ENCODE results near the gene AGAP1. TPM values are rescaled to one million over a fixed set of nuclear protein-coding genes. Genes with fewer than 3 reads are reported as not detected.

AGAP1 gene
- total RNA-seq, 2 donors from 2014 or later, result 28.9 to 33.3 TPM

DNA sequence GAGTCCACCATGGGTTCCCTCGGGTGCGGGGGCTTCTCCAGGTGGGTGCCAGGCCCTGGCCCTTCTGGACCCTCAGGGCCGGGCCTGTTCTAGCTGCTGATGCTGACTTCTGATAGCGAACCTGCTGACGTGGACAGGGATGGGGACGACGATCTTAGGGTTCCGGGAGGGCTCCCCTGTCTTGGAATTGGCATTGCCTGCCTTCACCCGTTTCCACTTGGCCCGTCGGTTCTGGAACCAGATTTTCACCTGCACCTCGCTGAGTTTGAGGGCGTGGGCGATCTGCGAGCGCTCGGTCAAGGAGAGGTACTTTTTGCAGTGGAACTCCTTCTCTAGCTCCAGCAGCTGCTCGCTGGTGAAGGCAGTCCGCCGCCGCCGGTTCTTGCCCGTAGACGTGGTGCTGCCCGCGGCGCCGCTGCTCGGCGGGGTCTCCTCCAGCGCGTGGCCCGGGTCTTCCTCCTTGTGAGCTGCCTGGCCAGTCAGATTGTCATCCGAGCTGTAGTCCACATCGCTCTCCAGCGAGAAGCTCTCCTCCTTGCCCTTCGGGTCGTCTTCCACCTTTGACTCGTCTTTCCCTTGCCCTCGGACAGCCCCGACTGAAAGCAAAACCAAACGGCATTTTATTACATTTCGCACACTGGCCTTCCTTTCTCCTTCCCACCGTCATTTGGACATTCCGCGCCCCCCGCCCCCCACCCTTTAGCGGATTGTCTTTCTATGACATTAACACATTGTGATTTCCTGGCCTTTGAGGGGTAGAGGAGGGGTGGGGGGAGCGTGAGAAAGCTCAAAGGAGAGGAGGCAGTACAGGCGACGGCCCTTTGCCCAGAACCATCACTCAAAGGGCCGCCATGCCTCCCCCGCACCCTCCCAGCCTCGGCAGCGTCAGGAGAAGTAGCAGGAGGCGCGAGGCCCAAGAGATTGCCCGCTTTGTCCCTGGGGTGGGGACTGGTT, 672.3 kb downstream of the AGAP1 start:
- DNase-seq (ENCODE audit: low spot score), result no peak
- intact Hi-C loops (cut with DNase I), result no loop called here

DNA sequence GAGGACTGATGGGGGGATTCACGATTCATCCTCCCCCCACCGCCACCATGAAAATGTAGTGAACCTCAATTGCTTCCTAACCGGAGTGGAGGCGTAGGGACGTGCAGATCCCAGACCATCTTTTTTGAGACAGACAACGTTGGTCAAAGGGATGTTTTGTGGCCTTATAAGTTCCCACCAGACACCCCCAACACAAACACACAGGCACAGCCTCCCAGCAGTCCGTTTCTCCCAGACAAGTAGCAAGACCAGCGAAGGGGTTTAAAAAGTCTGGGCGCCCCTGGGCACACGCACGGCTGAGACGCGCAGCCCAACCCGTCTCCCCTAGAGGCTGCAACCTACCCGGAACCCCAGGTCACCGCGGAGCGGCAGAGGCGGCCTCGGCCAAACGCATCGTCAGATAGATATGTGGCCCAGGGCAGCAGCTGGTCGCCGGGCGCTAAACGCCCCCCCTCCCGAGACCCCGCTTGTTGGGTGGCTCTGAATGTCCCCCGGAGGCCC, 673.0 kb downstream of the AGAP1 start:
- intact Hi-C loops (cut with DNase I), result no loop called here
- DNase-seq (ENCODE audit: low spot score), result no peak

DNA sequence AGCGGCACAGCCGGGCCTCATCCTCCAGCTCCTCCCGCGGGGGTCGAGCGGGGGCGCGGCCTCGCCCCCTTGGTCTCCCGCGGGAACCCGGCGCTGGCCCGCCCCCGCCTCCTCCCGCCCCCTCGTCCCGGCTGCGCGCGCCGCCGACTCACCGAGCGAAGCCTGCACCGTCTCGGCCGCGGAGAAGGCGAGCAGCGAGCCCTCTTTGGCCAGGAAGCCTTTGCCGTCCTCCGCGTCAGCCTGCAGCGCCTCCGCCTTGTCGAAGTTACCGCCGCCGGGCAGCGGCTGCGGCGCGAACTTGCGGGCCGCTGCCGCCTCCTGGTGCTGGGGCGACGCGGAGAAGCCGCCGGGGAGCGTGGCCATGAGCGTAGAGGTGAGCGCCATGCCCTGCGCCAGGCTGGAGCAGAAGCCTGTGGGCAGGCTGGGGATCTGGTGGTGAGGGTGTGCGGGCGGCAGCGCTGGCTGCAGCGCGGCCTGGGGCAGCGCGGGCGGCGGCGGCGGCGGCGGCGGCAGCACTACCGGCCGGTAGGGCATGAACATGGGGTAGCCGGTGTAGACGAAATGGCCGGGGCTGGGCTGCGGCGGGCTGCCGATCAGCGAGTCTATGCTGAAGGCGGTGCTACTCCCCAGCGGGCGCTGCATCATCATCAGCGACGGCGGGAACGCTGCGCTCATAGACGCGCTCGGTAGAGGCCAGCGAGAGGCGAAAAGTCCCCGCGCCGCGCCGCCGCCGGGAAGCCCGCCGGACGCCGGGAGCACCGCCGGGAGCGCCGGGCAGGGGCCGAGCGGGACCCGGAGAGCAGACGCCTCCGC, 673.7 kb downstream of the AGAP1 start:
- DNase-seq (ENCODE audit: low spot score), result no peak

DNA sequence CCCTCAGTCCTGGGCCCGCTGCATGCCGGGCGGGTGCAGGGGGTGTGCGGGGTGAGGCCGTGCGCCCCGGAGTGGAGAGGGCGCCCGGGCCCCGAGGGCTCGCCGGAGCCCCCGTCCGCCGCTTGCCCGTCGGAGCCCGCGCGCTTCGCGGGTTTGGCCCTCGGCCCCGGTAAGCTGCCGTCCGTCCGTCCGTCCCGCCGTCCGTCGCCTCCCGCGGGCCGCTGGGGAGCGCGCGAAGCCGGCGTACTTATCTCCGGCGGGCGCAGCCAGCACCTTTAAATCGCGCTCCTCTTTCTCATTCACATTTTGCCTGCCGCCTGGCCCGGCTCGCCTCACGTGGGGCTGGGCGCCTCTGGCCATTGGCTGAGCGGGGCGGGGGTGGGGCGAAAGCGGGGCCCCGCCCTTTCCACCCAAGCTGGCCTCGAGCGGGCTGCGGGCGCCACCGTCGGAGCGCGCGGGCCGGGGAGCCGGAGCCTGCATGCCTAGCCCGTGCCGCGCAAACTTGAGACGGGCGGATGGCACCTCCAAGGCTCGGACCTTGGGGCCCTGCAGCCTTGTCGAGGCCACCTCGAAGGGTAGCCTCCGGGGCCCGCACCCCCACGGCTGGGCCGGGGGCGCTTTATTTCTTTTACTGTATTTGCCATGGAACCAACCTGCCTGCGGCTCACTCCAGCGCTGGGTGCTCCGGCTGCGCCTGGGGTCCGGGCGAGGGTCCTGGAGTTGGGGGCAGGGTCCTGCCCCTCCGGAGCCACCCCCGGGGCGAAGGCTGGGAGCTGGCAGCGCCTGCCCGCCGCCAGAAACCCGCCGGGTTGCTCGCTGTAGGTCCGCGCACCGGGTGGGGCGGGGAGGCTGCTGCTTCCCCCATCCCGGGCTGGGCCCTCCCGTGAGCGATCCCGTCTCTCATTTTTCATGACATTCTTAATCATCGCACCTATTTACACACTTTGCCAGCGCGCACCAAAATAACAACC, 674.6 kb downstream of the AGAP1 start, which contains the start of gene GBX2:
Gene GBX2, minus strand, starts transcription at position 277 of the 971 bp plus-strand sequence. CDS start 415 bp downstream, outside the sequence.
- intact Hi-C loops (cut with DNase I), result no loop called here
- no peak for DNase-seq (ENCODE audit: low spot score)

More for the DNA sequence above, 673.7 kb downstream of the AGAP1 start:
- intact Hi-C loops (cut with DNase I), result no loop called here

GRCh38 chr2:236169151-236169721, 675.4 kb downstream of the AGAP1 start:
- intact Hi-C loops (cut with DNase I), result no loop called here
- DNase-seq (ENCODE audit: low spot score), result no peak

DNA sequence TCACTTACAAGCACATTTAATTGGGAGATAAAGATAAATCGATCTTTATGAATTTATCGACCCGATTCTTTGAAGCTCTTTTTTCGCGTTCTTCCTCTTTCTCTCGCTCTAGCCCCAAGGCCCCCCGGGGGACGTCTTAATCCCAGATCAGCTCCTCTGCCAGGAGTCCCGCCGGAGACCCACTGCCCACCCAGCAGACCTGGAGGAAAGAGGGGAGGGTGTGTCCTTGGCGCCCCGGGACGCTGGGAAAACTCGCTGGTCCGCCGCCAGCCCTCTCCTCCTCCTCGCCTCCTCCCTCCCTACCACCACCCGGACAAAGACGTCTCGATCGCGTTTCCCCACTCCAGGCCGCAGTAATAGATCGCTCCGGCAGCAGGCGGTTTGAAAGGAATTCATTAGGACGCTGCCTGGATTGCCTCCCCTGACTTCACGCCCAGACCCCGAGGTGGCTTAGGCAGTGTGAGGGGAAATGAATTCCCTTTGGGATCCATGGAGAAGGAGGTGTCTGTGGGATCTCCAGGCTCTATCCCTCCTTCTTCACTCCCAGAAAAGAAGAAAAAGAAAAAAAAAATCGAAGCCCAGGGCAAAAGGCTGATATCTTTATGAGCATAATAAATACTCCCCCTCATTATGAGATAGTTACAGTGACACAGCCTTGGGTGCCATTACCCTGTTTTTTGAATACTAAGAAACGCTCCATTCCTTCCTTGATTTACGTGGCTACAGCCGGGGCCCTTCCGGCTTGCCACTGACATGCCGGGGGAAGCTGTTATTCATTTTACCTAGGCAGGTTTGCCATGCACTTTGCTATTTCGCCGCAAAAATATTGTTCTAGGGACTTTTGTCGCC, 676.1 kb downstream of the AGAP1 start:
- DNase-seq (ENCODE audit: low spot score), result no peak
- intact Hi-C loops (cut with DNase I), result no loop called here

- intact Hi-C loops (cut with DNase I), result no loop called here
Observed at GRCh38 chr2:236170590-236171165, 676.8 kb downstream of the AGAP1 start.

GRCh38 chr2:236171181-236171679, 677.4 kb downstream of the AGAP1 start:
- intact Hi-C loops (cut with DNase I), result no loop called here
- DNase-seq (ENCODE audit: low spot score), result no peak

More at GRCh38 chr2:236170590-236171165, 676.8 kb downstream of the AGAP1 start:
- DNase-seq (ENCODE audit: low spot score), result no peak

DNA sequence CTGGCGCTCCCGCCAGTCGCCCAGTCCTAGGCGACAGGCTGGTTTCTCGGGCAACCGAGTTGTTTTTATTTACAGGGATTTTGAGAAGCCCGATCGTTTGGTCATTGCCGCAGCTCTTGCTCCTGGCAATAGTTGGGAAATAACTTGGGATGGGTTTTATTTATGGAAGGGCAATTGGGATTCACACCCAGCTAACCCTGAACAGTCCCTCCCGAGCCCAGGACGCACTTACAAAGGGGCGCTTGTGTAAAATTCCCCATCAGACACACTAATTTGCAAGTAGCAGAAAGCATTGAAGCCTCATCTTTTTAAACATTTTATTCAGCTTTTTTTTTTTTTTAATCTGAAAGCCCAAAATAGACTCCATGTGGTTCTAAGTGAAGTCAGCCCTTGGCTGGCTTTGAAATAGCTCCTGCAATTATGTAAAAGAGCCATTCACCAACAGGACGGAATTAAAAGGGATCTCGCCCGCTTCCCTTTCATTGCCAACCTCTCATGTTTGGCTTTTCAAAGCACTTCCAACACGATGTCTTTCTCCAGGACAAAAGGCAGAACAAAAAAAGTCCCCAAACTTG, 677.9 kb downstream of the AGAP1 start:
- intact Hi-C loops (cut with DNase I), result no loop called here

DNA sequence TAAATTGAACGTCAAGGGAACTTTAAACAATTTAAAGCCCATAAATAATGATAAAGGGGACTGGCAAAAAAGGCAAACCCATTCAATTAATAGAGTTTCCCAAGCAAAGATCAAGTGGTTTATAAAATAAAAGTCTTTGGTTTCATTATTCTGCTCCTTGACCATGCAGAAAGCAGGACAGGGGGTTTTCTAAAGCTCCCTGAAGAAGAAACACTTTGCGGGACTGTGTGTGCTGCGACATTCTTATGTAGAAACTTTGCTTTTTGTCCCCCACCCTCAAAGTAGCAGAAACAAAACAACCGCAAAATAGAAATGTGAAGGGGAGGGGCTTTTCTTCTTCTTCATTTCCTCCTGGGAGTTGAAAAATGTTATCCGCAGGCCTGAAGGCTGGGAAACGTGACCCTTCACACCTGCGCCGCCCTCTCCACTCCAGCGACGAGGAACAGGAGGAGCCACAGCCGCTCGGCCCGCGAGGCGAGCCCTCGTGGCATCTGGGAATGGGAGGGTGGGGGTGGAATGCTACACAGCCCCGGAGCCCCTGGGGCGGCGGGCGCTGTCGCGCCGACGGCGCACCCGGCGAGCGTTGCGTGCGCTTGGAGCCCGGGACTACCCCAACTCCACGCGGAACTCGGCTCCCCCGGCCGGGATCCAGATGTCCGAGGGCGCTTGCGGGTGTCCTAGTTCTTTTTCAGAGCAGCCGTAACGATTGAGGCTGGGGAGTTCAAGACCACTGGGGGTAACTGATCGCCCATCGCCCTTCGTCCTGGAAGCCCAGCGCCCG, 678.6 kb downstream of the AGAP1 start:
- intact Hi-C loops (cut with DNase I), result no loop called here
- no peak for DNase-seq (ENCODE audit: low spot score)

More for the DNA sequence above, 677.9 kb downstream of the AGAP1 start:
- no peak for DNase-seq (ENCODE audit: low spot score)

GRCh38 chr2:236173036-236173728, 679.3 kb downstream of the AGAP1 start:
- intact Hi-C loops (cut with DNase I), result no loop called here
- peak; percentile 81 for DNase-seq (ENCODE audit: low spot score)

- DNase-seq (ENCODE audit: low spot score), result peak; percentile 72
- intact Hi-C loops (cut with DNase I), result no loop called here
Observed at GRCh38 chr2:236173729-236174607, 680.1 kb downstream of the AGAP1 start.

GRCh38 chr2:236175548-236176150, 681.8 kb downstream of the AGAP1 start:
- intact Hi-C loops (cut with DNase I), result loop anchor here (2.0 to 5.0 kb wide), 2 partner anchors 397 to 403 kb away; no protein-coding TSS in a partner anchor
- DNase-seq (ENCODE audit: low spot score), result no peak

DNA sequence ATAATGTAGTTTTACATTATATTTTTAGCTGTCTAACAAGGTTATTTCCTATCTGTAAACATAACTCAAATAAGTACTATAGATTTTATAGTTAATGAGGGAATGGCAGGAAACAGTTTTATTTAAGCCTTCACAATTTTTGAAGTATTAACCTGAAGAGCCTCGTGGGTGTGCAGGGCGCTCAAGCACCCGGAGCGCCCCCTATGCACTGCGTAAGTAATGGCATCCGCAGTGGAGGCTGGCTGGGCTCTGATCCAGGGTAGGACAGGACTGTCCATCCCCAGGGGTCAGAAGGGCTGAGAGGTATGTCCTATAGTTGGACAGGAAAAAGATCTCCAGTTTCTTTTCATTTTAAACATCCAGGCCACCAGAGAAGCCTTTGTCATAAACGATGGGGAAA, 682.6 kb downstream of the AGAP1 start:
- no peak for DNase-seq (ENCODE audit: low spot score)
- intact Hi-C loops (cut with DNase I), result loop anchor here (2.0 to 5.0 kb wide), 2 partner anchors 398 to 404 kb away; no protein-coding TSS in a partner anchor
